Stimulated activated naive CD8-positive, alpha-beta T cell treated with anti-CD3 and anti-CD28 coated beads, Interleukin-15, amount 100 ng/mL, for 72 hours (primary cell): ENCODE results near the gene GALK2.
"Not testable (repeated sequence)": the region's sequence is repeated elsewhere in the genome, so short reads cannot be mapped to it uniquely, and the experiment has no call there.

Experiments
- ATAC-seq: fragments of 150-1000 bp; cut with Tn5 transposase; 2 replicates; pipeline ENCODE4 v1.10.0; 2021; ENCODE audit warnings: mild to moderate bottlenecking, moderate library complexity
- DNase-seq, 2 donors: peaks; one replicate each; pipeline ENCODE4 v3.0.0; 2021 to 2022
- H3K27ac Mint-ChIP-seq, 2 donors: one replicate each; pipeline ENCODE4 v1.8.0; 2022; ENCODE audit warnings: mild to moderate bottlenecking in 2 of 2, mixed read lengths in 2 of 2, moderate library complexity in 2 of 2
- H3K27me3 Mint-ChIP-seq: one replicate; pipeline ENCODE4 v1.8.0; 2022; ENCODE audit warnings: mixed read lengths
- H3K4me1 Mint-ChIP-seq: one replicate; pipeline ENCODE4 v1.8.0; 2022; ENCODE audit warnings: mild to moderate bottlenecking, mixed read lengths
- H3K4me3 Mint-ChIP-seq, 2 donors: one replicate each; pipeline ENCODE4 v1.8.0; 2022; ENCODE audit warnings: mild to moderate bottlenecking in 2 of 2, mixed read lengths in 2 of 2, moderate library complexity in 1 of 2
- H3K9me3 Mint-ChIP-seq, 2 donors: one replicate each; pipeline ENCODE4 v1.8.0; 2022; ENCODE audit warnings: mixed read lengths in 2 of 2

The GALK2 gene

DNA sequence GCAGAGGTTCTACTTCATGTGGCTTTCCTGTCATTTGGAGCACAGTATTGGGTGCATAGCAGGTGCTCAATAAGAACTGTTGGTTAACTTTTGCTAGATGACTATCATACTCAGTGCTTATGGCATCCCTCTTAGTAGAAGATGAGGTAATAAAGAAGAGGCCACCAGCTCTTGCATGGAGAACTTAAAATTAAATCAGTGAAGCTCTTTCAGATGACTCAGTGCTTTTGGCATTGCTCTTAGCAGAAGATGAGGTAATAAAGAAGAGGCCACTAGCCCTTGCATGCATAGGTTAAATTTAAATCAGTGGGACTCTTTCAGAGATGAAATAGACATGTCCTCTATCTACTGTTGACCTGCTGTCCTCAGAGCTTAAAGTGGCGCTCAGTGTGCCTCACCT lies 143.6 kb downstream of the GALK2 start:
- no peak for ATAC-seq
- DNase-seq, result no peak
- no peak overlapping the region for H3K27ac Mint-ChIP-seq
- peaks cover 17% of the 10 kb centered on the region for H3K4me1 Mint-ChIP-seq
- H3K9me3 Mint-ChIP-seq, result no peaks in the 10 kb centered on the region
- no peaks in the 10 kb centered on the region for H3K27me3 Mint-ChIP-seq
- H3K4me3 Mint-ChIP-seq, result no peak overlapping the region

DNA sequence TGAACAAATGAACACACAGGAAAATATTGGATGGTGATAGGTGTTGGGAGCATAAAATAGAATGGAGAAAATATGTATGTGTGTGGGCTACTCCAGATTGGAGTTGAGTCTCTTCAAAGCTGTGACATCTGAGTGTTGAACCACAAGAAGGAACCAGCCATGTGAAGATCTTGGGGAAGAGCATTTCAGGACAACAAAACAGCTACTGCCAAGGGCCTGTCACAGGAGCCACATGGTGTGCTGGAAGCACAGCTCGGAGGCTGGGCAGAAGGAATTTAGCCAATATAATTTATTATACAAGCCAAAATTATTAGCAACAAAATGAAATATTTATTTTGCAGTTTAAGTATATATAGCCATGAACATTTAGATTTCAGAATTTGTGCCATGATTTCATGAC lies 144.7 kb downstream of the GALK2 start:
- H3K4me3 Mint-ChIP-seq, result no peak overlapping the region
- H3K4me1 Mint-ChIP-seq, result peaks cover 17% of the 10 kb centered on the region
- ATAC-seq (no peak), DNase-seq (no peak)
- H3K27ac Mint-ChIP-seq, result no peak overlapping the region
- H3K9me3 Mint-ChIP-seq, result no peaks in the 10 kb centered on the region
- no peaks in the 10 kb centered on the region for H3K27me3 Mint-ChIP-seq

DNA sequence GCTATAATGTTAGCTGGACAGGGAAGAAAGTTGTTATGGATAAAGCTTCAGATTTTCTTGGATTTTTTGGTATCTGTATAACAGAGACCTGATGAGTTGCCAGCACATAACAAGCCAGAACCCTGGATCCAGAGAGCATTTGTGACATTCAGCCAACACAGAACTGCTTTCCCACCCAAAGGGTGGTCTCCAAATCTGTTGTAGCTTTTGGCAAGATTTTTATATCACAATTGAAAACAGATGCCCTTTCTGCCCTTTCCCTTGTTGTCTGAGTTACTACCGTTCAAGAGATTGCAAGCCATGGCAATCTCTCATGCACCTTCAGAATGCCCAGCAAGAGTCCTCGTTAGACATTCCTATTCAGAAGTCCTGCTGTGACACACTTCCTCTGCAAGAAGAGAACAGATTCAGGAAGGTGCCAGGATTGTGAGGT lies 145.4 kb downstream of the GALK2 start:
- no peak for DNase-seq
- Mint-ChIP-seq H3K27ac (no peak overlapping the region), H3K4me1 (peaks cover 11% of the 10 kb centered on the region), H3K4me3 (no peak overlapping the region), H3K9me3 (no peaks in the 10 kb centered on the region), H3K27me3 (no peaks in the 10 kb centered on the region)
- ATAC-seq, result no peak

GRCh38 chr15:49320351-49320750 lies 150.3 kb downstream of the GALK2 start:
- ATAC-seq, result no peak
- DNase-seq, result no peak
- H3K27me3 Mint-ChIP-seq, result no peaks in the 10 kb centered on the region
- H3K4me3 Mint-ChIP-seq, result no peak overlapping the region
- H3K27ac Mint-ChIP-seq, result no peak overlapping the region
- H3K4me1 Mint-ChIP-seq, result no peaks in the 10 kb centered on the region
- no peaks in the 10 kb centered on the region for H3K9me3 Mint-ChIP-seq

GRCh38 chr15:49323207-49323606 lies 153.2 kb downstream of the GALK2 start:
- no peak for ATAC-seq
- Mint-ChIP-seq H3K4me1 (no peaks in the 10 kb centered on the region), H3K4me3 (no peak overlapping the region), H3K27ac (peak overlapping the region in 1 of 2 donors; percentile 88), H3K9me3 (no peaks in the 10 kb centered on the region), H3K27me3 (no peaks in the 10 kb centered on the region)
- no peak for DNase-seq

DNA sequence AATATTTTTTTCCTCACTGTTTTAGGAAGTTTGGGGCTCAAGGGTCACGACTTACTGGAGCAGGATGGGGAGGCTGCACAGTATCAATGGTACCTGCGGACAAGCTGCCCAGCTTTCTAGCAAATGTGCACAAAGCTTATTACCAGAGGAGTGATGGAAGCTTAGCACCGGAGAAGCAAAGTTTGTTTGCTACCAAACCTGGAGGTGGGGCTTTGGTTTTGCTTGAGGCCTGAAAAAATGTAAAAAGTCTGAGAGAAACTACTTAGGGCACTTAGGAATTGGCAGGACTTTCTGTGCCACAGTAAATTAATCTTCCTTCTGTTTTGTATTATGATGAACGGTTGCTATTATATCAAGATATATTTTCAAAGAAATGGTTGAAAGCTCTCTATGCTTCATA lies 157.9 kb downstream of the GALK2 start:
- ATAC-seq (no peak), DNase-seq (no peak)
- Mint-ChIP-seq H3K27me3 (no peaks in the 10 kb centered on the region), H3K4me3 (no peak overlapping the region), H3K27ac (peak overlapping the region in 1 of 2 donors; percentile 29), H3K9me3 (no peaks in the 10 kb centered on the region), H3K4me1 (no peaks in the 10 kb centered on the region)

DNA sequence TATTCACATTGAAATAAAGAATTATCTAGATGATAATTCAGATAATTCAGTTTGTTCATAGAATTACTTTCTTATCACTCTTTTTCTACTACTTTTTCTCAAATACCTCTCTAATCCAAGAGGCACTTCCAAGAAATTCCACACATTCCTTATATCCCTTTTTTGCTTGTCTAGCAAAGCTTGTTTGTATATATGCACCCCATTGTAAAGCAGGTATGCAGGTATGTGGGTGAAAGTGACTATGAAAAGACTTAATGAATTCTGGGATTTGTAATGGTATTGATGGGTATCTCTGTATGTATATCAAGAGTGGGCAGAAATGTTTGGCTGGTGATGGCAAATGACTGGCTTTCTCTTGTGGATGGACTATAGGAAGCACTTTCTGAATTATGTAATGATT lies 158.9 kb downstream of the GALK2 start:
- Mint-ChIP-seq H3K27ac (no peak overlapping the region), H3K4me3 (no peak overlapping the region), H3K27me3 (no peaks in the 10 kb centered on the region), H3K9me3 (no peaks in the 10 kb centered on the region), H3K4me1 (no peaks in the 10 kb centered on the region)
- DNase-seq (no peak), ATAC-seq (no peak)

- DNase-seq (no peak), ATAC-seq (no peak)
- Mint-ChIP-seq H3K27ac (peak overlapping the region in 1 of 2 donors; percentile 71), H3K9me3 (no peaks in the 10 kb centered on the region), H3K4me3 (no peak overlapping the region), H3K4me1 (no peaks in the 10 kb centered on the region), H3K27me3 (no peaks in the 10 kb centered on the region)
These were observed 160.1 kb downstream of the GALK2 start for GRCh38 chr15:49330166-49330565.

DNA sequence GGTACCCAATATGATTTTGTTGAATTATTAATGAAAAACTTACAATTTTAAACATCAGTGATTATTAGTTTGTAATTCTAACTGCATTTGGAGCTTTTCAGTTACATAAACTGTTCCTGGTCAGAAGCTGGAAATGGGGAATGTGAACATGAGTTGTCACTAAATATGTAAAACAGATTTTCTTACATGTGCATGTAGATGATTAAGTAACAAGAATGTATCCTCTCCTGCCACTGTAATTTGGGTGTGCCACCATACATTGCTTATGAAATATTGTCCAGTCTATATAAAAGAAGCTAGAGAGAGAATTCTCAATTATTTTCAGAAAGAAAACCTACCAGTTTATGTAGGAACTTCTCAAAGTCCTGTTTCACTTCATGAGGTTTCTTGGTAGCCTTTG lies 161.4 kb downstream of the GALK2 start:
- DNase-seq (no peak), ATAC-seq (no peak)
- Mint-ChIP-seq H3K9me3 (no peaks in the 10 kb centered on the region), H3K4me1 (no peaks in the 10 kb centered on the region), H3K27me3 (no peaks in the 10 kb centered on the region), H3K27ac (peak overlapping the region in 1 of 2 donors; percentile 42), H3K4me3 (no peak overlapping the region)

DNA sequence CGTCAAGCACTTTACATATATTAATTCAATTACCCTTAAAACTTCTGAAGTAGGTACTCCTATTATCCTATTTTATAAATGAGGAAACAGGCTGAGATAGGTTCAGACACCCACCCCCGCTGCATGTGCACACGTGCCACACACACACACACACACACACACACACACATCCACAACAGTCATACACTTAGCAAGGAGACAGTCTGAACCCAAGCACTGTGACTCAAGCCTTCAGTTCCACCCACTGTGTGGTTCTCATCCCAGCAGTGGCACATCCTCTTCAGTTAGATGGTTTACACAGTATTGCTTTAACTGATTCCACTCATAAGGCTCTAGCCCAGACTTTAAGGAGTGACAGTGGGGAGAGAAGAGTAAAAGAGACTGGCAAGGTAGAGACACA lies 161.9 kb downstream of the GALK2 start:
- Mint-ChIP-seq H3K9me3 (no peaks in the 10 kb centered on the region), H3K4me3 (no peak overlapping the region), H3K4me1 (no peaks in the 10 kb centered on the region), H3K27me3 (no peaks in the 10 kb centered on the region), H3K27ac (no peak overlapping the region)
- DNase-seq (no peak), ATAC-seq (no peak)

DNA sequence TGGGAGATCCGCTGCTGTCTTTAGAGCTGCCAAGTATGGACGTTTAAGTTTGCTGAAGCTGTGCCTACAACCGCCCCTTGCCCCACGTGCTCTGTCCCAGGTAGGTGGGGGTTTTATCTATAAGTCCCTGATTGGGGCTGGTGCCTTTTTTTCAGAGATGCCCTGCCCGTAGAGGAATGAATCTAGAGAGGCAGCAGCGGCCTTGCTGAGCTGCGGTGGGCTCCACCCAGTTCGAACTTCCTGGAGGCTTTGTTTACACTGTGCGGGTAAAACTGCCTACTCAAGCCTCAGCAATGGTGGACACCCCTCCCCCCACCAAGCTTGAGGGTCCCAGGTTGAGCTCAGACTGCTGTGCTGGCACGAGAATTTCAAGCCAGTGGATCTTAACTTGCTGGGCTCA lies 169.6 kb downstream of the GALK2 start:
- Mint-ChIP-seq H3K9me3 (peaks cover 0 to 18% of the 10 kb centered on the region in 2 donors), H3K27me3 (no peaks in the 10 kb centered on the region), H3K4me1 (no peaks in the 10 kb centered on the region), H3K4me3 (no peak overlapping the region), H3K27ac (no peak overlapping the region)
- DNase-seq (no peak), ATAC-seq (no peak)

GRCh38 chr15:49343546-49343945 lies 173.5 kb downstream of the GALK2 start:
- Mint-ChIP-seq H3K9me3 (peaks cover 0 to 15% of the 10 kb centered on the region in 2 donors), H3K4me3 (no peak overlapping the region), H3K27ac (no peak overlapping the region), H3K4me1 (no peaks in the 10 kb centered on the region), H3K27me3 (no peaks in the 10 kb centered on the region)
- no peak for DNase-seq
- no peak for ATAC-seq

DNA sequence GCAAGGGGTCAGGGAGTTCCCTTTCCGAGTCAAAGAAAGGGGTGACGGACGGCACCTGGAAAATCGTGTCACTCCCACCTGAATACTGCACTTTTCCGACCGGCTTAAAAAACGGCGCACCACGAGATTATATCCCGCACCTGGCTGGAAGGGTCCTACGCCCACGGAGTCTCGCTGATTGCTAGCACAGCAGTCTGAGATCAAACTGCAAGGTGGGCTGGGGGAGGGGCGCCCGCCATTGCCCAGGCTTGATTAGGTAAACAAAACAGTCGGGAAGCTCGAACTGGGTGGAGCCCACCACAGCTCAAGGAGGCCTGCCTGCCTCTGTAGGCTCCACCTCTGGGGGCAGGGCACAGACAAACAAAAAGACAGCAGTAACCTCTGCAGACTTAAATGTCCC lies 184.4 kb downstream of the GALK2 start:
- ATAC-seq, H3K27ac Mint-ChIP-seq, DNase-seq, H3K4me1 Mint-ChIP-seq, H3K4me3 Mint-ChIP-seq, H3K27me3 Mint-ChIP-seq: not testable (repeated sequence)
- H3K9me3 Mint-ChIP-seq, result peaks cover 5 to 21% of the 10 kb centered on the region in 2 donors

DNA sequence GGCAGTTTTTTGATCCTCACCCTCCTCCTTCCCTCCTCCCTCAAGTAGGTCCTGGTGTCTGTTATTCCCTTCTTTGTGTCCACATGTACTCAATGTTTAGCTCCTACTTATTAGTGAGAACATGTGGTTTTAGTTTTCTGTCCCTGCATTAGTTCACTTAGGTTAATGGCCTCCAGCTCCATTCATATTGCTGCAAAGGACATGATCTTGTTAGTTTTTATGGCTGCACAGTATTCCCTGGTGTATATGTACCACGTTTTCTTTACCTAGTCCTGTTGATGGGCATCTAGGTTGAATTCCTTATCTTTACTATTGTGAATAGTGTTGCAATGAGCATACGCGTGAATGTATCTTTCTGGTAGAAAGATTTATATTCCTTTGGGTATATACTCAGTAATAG lies 191.3 kb downstream of the GALK2 start:
- ATAC-seq, result no peak
- no peak for DNase-seq
- Mint-ChIP-seq H3K4me3 (no peak overlapping the region), H3K27ac (no peak overlapping the region), H3K27me3 (no peaks in the 10 kb centered on the region), H3K9me3 (peaks cover 3 to 20% of the 10 kb centered on the region in 2 donors), H3K4me1 (no peaks in the 10 kb centered on the region)

DNA sequence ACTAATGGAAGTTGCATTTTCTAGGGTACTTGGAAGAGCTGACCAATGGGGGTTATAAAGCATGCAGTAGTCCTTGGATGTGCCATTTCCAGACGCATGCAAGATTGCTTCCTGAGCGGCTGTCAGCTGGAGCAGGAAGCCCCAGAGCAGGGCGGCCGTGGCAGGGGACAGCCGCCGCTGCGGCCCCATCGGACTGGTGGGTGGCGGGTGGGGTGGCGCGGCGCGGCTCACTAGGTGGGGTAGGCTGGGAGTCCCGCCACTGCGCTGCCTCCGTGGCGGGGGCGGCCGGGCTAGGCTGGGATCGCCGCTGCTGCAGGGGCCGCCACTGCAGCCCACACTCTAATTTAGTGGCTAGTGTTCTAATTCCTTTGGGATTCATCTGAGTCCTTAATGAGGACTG lies 196.4 kb downstream of the GALK2 start:
- ATAC-seq (no peak), DNase-seq (no peak)
- Mint-ChIP-seq H3K4me3 (no peak overlapping the region), H3K4me1 (no peaks in the 10 kb centered on the region), H3K27ac (no peak overlapping the region), H3K27me3 (no peaks in the 10 kb centered on the region), H3K9me3 (peaks cover 5 to 14% of the 10 kb centered on the region in 2 donors)

GRCh38 chr15:49370782-49371181 lies 200.7 kb downstream of the GALK2 start:
- no peak overlapping the region for H3K27ac Mint-ChIP-seq
- H3K9me3 Mint-ChIP-seq, result peaks cover 0 to 5% of the 10 kb centered on the region in 2 donors
- no peak for DNase-seq
- H3K4me1 Mint-ChIP-seq, result no peaks in the 10 kb centered on the region
- no peak overlapping the region for H3K4me3 Mint-ChIP-seq
- H3K27me3 Mint-ChIP-seq, result no peaks in the 10 kb centered on the region
- no peak for ATAC-seq

GRCh38 chr15:49372366-49372765 lies 202.3 kb downstream of the GALK2 start:
- no peak overlapping the region for H3K27ac Mint-ChIP-seq
- H3K9me3 Mint-ChIP-seq, result no peaks in the 10 kb centered on the region
- no peak for DNase-seq
- no peaks in the 10 kb centered on the region for H3K4me1 Mint-ChIP-seq
- no peak overlapping the region for H3K4me3 Mint-ChIP-seq
- no peaks in the 10 kb centered on the region for H3K27me3 Mint-ChIP-seq
- no peak for ATAC-seq
